PC-3 (cell line): ENCODE data around the gene MYH7B. TPM values are rescaled to one million over a fixed set of nuclear protein-coding genes. Genes with fewer than 3 reads are reported as not detected.

Source experiments
- ATAC-seq: fragments of 200-7000 bp; cut with Tn5 transposase; 2 replicates; pipeline ENCODE4 v1.9.1; 2020; ENCODE audit warnings: mild to moderate bottlenecking, moderate library complexity
- BruUV-seq: library from RNA; stranded (reverse); fragments of 400-500 nt; replicated peaks from 2 replicates; lab custom pipeline; 2021; lab: Mats Ljungman, UMichigan
- CTCF ChIA-PET: fragments of 300-600 bp; sonication (Branson Sonifier 250); formaldehyde crosslinking; loops from one replicate; lab custom pipeline; 2022; ENCODE audit warnings: antibody characterized with exemption; lab: Charles Lee
- POLR2A ChIA-PET: fragments of 300-600 bp; sonication (Branson Sonifier 250); formaldehyde crosslinking; loops from one replicate; lab custom pipeline; 2022; ENCODE audit warnings: antibody characterized with exemption; ENCODE audit not compliant: unreplicated experiment; lab: Charles Lee
- DNase-seq: peaks from one replicate; pipeline ENCODE4 v3.0.0-alpha.2; 2015
- H2AFZ ChIP-seq: fragments of 300-600 bp; sonication (generic); 2 replicates; pipeline ENCODE4 v1.6.0; 2016; ENCODE audit warnings: antibody characterized with exemption, low read length
- H3F3A ChIP-seq: fragments of 300-600 bp; sonication (generic); one replicate; pipeline ENCODE4 v1.6.0; 2017; ENCODE audit warnings: antibody characterized with exemption, low read length, control low read depth, mild to moderate bottlenecking; ENCODE audit not compliant: unreplicated experiment
- H3K27ac ChIP-seq: fragments of 300-600 bp; sonication (generic); 2 replicates; pipeline ENCODE4 v1.5.1; 2016; ENCODE audit warnings: mild to moderate bottlenecking, low read length
- H3K27me3 ChIP-seq: fragments of 300-600 bp; sonication (generic); 2 replicates; pipeline ENCODE4 v1.6.1; 2016; ENCODE audit warnings: low read length, mixed read lengths
- H3K36me3 ChIP-seq: fragments of 300-600 bp; sonication (generic); 2 replicates; pipeline ENCODE4 v1.6.1; 2016; ENCODE audit warnings: low read depth, mixed run types, low read length, mixed read lengths
- H3K4me1 ChIP-seq: fragments of 300-600 bp; sonication (generic); 2 replicates; pipeline ENCODE4 v1.5.1; 2016; ENCODE audit warnings: low read length; ENCODE audit not compliant: insufficient read depth
- H3K4me2 ChIP-seq: fragments of 300-600 bp; sonication (generic); 2 replicates; pipeline ENCODE4 v1.6.0; 2016; ENCODE audit warnings: low read length
- H3K4me3 ChIP-seq: fragments of 300-600 bp; sonication (generic); 2 replicates; pipeline ENCODE4 v1.5.1; 2016; ENCODE audit warnings: mild to moderate bottlenecking, low read length, mixed read lengths
- H3K79me2 ChIP-seq: fragments of 300-600 bp; sonication (generic); 2 replicates; pipeline ENCODE4 v1.6.1; 2017; ENCODE audit warnings: low read length, mixed read lengths
- H3K9ac ChIP-seq: fragments of 300-600 bp; sonication (generic); 2 replicates; pipeline ENCODE4 v1.6.0; 2016; ENCODE audit warnings: mild to moderate bottlenecking, low read length
- H3K9me2 ChIP-seq: fragments of 300-600 bp; sonication (generic); replicated peaks from 2 replicates; pipeline ENCODE4 v1.6.1; 2016; ENCODE audit warnings: mixed run types, low read length, mixed read lengths
- H3K9me3 ChIP-seq: fragments of 300-600 bp; sonication (generic); 2 replicates; pipeline ENCODE4 v1.6.1; 2016; ENCODE audit warnings: low read length, mixed read lengths
- H4K20me1 ChIP-seq: fragments of 300-600 bp; sonication (generic); 2 replicates; pipeline ENCODE4 v1.6.1; 2016; ENCODE audit warnings: low read length, mixed read lengths
- CTCF ChIP-seq: fragments of 300-600 bp; sonication (generic); conservative IDR thresholded peaks from 2 replicates; pipeline ENCODE4 v1.5.1; 2017; ENCODE audit warnings: antibody characterized with exemption, low read depth, mild to moderate bottlenecking, low read length
- EZH2 ChIP-seq: fragments of 300-600 bp; sonication (generic); IDR thresholded peaks from one replicate; pipeline ENCODE4 v1.6.1; 2017; ENCODE audit warnings: antibody characterized with exemption, mild to moderate bottlenecking, low read length; ENCODE audit not compliant: unreplicated experiment
- EZH2phosphoT487 ChIP-seq: fragments of 300-600 bp; sonication (generic); IDR thresholded peaks from 2 replicates; pipeline ENCODE4 v1.6.1; 2018; ENCODE audit warnings: mild to moderate bottlenecking, antibody characterized with exemption, low read length, borderline replicate concordance
- intact Hi-C: fragments of 100-400 bp; cut with micrococcal nuclease; formaldehyde crosslinking; loops from 2 replicates; pipeline ENCODE4 v1.9.0; 2023
- total RNA-seq: library from RNA; depleted of rRNA; stranded (reverse); fragments of >200 nt; gene quantifications from 2 replicates; pipeline ENCODE4 v1.2.3, GENCODE V29; 2014

The MYH7B gene
- total RNA-seq, 1 experiment from 2014 or later: 0.04 TPM

DNA sequence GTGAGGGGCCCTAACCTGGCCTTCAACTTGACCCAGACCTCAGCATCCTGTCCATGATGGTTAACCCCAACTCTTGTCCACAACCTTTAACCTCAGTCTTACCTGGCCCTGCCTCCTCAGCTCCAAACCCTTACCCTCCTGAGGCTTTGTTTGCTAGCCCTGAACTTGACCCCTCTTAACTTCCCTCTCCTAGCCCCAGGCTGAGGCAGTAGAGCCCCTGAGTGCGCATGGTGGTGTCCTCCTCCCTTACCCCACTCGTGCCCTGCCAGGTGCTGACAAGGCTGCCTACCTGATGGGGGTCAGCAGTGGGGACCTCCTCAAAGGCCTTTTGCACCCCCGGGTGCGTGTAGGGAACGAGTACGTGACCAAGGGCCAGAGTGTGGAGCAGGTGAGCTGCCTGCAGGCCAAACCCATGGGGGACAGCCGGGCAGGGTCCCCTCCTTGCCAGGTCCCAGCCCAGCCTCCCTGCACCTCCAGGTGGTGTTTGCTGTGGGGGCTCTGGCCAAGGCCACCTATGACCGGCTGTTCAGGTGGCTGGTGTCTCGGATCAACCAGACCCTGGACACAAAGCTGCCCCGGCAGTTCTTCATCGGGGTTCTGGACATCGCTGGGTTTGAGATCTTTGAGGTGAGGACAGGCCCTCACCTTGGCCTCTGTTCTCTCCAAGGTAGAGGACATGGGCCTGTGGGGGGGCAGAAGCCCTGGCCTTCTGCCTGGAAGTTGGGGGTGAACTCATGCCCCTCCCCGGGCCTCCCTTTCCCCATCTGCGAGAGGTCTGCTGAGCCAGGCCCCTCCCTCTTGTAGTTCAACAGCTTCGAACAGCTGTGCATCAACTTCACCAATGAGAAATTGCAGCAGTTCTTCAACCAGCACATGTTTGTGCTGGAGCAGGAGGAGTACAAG is 31.9 kb downstream of the MYH7B start:
- H3K4me2 ChIP-seq: no peak overlapping the region
- no peak overlapping the region for H3K27ac ChIP-seq
- H3K9me2 ChIP-seq: no peaks in the 10 kb centered on the region
- H3K27me3 ChIP-seq: no peaks in the 10 kb centered on the region
- DNase-seq: no peak
- H4K20me1 ChIP-seq: no peaks in the 10 kb centered on the region
- BruUV-seq: TSS peak; percentile 3
- no peak for ATAC-seq
- H3F3A ChIP-seq: no peaks in the 10 kb centered on the region
- ChIA-PET CTCF (no interaction called here), POLR2A (no interaction called here)
- no peak overlapping the region for H3K4me3 ChIP-seq
- no peaks in the 10 kb centered on the region for H3K9me3 ChIP-seq
- TF ChIP-seq CTCF (no peak), EZH2 (no peak), EZH2phosphoT487 (no peak)
- no peaks in the 10 kb centered on the region for H3K36me3 ChIP-seq
- H2AFZ ChIP-seq: no peak overlapping the region
- H3K4me1 ChIP-seq: peaks cover 5% of the 10 kb centered on the region
- H3K9ac ChIP-seq: no peak overlapping the region
- no peaks in the 10 kb centered on the region for H3K79me2 ChIP-seq
- intact Hi-C loops: no loop called here

- Histone ChIP-seq H3K4me3 (no peak overlapping the region), H3K27ac (no peak overlapping the region), H3K36me3 (no peaks in the 10 kb centered on the region), H3F3A (no peaks in the 10 kb centered on the region), H3K4me2 (no peak overlapping the region), H3K9ac (no peak overlapping the region), H3K27me3 (no peaks in the 10 kb centered on the region), H4K20me1 (no peaks in the 10 kb centered on the region), H3K9me2 (no peaks in the 10 kb centered on the region), H3K4me1 (peaks cover 5% of the 10 kb centered on the region), H2AFZ (no peak overlapping the region), H3K79me2 (no peaks in the 10 kb centered on the region), H3K9me3 (no peaks in the 10 kb centered on the region)
- CTCF ChIA-PET: interaction anchor here (0.8 kb wide), 1 partner anchor 114 kb away, joined by 3 read pairs; no protein-coding TSS in a partner anchor
- POLR2A ChIA-PET: interaction anchor here (0.6 kb wide), 1 partner anchor 196 kb away, joined by 12 read pairs; no protein-coding TSS in a partner anchor
- BruUV-seq: no TSS peak
- intact Hi-C loops: no loop called here
- TF ChIP-seq EZH2phosphoT487 (no peak), CTCF (no peak), EZH2 (no peak)
- ATAC-seq (no peak), DNase-seq (no peak)
These were observed 32.5 kb downstream of the MYH7B start for GRCh38 chr20:34988191-34988540.

- Histone ChIP-seq H3K4me2 (no peak overlapping the region), H3K9me2 (no peaks in the 10 kb centered on the region), H3F3A (no peaks in the 10 kb centered on the region), H3K9me3 (no peaks in the 10 kb centered on the region), H3K36me3 (no peaks in the 10 kb centered on the region), H2AFZ (no peak overlapping the region), H3K27me3 (no peaks in the 10 kb centered on the region), H3K79me2 (no peaks in the 10 kb centered on the region), H3K4me1 (peaks cover 5% of the 10 kb centered on the region), H3K4me3 (no peak overlapping the region), H3K27ac (no peak overlapping the region), H4K20me1 (no peaks in the 10 kb centered on the region), H3K9ac (no peak overlapping the region)
- intact Hi-C loops: no loop called here
- no TSS peak for BruUV-seq
- ChIA-PET CTCF (interaction anchor here (0.8 kb wide), 1 partner anchor 115 kb away, joined by 3 read pairs; no protein-coding TSS in a partner anchor), POLR2A (no interaction called here)
- DNase-seq: no peak
- ATAC-seq: no peak
- no peak for TF ChIP-seq CTCF
- TF ChIP-seq EZH2phosphoT487: no peak
- no peak for TF ChIP-seq EZH2
These were observed 33.5 kb downstream of the MYH7B start for GRCh38 chr20:34989118-34989517.
